Erythroblast (primary cell): Measurements from ENCODE around the gene USP48.

Experiments
- GATA1 ChIP-seq: IDR thresholded peaks from 2 replicates; pipeline ENCODE4 v1.6.1; 2011; ENCODE audit warnings: low read depth, mild to moderate bottlenecking, control low read depth, low read length, moderate library complexity
- POLR2A ChIP-seq: IDR thresholded peaks from 2 replicates; pipeline ENCODE4 v1.6.1; 2011; ENCODE audit warnings: mild to moderate bottlenecking, low read length

DNA sequence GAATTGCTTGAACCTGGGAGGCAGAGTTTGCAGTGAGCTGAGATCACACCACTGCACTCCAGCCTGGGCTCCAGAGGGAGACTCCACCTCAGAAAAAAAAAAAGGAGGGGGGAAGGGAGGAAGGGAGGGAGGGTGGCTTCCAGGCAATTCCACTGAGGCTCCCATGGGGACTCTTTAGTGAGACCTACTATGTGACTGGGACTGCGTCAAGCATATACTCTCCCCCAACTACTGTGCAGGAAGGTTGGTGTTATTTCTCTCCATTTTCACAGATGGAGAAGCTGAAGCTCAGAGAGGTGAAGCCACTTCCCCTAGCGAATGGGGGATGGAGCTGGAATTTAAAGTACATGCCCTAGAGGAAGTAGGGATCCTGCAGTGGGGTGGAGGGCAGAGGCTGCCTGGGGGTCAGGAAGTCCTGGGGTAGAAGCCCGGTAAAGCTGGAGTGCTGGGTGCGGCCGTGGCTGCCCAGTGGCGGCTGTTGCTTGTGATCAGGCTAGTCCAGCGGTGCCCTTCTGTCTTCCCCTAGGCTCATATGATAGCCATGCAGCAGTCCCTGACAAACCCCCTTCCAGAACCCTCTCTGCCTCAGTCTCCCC lies 154.1 kb downstream of the USP48 start:
- no peak for TF ChIP-seq POLR2A
- TF ChIP-seq GATA1, result no peak
